SIG-M5 treated with dmso at 0.1 percent for 504 hours (cell line): ENCODE results near the gene EXOSC9.

Experiments used
- DNase-seq: peaks from one replicate; lab custom pipeline; 2025; ENCODE audit not compliant: unreplicated experiment; lab: John Stamatoyannopoulos, UW

EXOSC9 gene

DNA sequence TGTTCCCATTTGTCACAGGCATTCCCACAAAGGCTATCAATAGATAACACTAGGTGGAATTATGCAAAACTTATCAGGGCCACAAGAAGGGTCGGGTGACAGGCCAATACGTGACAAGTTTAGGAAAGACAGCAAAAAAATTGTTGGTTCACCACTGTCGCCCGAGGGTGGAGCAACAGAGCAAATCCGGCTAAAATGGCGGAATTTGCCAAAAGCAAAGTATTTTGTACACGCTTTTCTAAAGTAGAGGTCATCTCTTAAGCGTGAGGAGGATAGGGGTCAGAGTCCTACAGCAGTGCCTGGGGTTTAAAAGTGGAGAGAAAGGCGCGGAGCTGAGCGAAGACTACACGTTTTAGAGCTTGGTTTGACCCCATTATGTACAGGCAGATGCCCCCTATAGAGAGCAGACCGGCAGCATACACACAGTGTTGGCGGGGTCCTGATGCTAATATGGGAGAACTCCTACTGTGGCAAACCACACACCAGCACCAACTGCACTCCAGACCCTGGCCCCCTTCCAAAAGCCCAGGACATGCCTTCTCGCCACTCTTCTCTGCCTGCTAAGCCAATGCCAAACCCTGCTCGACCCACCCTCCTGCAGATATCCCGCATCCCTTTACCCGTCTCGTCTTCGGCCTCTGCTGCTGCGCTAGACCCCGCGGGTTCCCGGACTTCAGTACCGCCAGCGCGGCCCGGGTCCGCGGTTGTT is 21.8 kb downstream of the EXOSC9 start:
- peak; percentile 69 for DNase-seq

DNA sequence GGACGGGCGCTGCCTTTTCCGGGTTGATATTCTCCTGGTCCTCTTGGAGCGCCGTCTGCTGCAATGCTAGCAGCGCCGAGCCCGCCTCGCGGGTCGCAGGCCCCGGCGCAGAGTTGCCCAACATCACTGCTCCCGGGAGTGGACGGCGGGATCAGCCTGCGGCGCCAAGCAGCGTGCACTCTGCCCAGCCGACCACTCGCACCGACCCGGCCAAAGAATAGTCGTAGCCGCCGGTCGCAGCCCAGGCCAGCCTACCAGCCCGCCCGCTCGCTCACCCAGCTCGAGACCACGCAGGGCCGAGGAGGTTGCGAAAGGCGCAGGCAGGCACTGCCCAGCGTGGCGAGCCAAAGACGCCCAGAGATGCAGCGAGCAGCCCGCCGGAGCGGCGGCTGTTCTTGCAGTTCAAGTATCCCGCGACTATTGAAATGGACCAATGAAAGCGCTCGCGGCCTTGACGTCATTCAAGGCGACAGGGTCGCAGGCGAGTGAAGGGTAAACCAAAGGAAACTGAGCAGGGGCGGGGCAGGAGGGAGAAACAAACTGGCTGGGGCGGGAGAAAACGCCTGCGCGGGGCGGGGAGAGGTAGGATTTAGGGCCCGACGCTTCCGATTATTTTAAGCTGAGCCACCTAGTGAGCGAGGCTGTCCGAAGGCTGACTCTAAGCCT is 22.5 kb downstream of the EXOSC9 start, which contains the start of gene CCNA2:
Gene CCNA2, minus strand, starts transcription at position 379 of the 666 bp plus-strand sequence. Its CDS starts 255 bp downstream, at position 124.
- peak; percentile 97 for DNase-seq

DNA sequence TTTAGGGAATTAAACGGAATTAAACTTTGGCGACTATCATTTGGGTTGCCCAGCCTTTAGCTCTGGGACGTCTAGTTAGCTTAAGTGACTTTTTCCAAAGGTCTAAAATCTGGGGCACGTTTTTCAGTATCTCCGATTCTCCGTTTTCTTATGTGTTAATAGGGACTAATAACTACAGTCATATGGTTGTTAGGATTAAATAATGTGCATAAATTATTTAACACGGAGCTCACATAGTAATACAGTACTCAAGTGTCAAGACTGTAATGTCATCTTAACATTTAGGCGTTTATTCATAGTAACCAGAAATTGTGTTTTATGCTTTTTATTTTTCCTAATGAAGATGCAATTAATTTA is 23.0 kb downstream of the EXOSC9 start:
- DNase-seq: no peak

DNA sequence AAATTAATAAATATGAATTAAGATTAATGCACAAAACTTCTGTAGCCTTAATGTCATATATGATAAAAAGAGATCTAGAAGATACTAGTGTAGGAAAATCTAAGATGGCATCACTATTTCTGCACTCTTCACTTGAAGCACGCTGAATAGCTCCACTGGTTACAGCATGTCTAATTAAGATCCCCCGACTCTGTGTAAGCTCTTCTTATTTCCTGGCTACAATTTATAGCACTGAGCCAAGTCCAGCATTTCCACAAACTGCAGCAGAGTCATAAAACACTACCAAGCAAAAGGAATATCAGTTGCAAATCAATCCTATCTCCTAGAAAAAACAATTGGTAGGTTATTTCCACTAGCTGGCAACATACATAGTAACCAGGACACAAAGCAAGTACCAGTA is 23.8 kb downstream of the EXOSC9 start:
- no peak for DNase-seq

DNA sequence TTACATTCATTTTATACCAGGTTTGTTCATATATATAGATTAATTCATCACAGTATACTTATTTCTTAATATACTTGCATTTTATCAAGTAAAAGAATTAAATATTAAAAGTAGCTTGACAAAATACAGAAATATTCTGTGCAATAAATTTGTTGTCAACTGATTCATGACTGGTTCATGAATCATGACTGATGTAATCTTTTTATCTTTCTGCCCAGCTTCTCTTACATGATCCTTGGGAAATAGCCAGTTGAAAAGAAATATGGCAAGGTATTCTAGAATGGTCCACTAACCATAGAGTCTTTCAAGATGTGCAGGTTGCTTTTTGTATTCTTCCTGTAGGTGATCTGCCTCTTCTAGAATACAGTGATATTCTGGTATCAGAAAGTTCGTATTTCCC is 26.7 kb downstream of the EXOSC9 start:
- DNase-seq: no peak

DNA sequence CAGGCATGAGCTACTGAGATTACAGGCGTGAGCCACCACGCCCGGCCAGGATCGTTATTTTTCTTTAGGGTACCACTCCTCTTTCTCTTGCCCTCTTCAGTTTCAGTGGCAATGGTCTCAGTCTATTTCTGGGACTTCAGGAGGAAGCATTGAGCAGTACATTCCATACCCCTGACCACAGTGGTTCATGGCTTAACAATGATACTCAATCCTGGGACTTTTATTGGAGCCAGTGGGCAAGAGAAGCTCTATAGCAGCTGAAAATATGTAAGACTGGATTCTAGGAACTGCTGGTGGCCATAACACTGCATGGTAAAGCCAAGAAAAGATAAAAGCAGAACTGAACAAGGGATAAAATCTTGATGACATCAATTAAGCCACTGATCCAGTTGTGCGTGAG is 28.4 kb downstream of the EXOSC9 start:
- no peak for DNase-seq

DNA sequence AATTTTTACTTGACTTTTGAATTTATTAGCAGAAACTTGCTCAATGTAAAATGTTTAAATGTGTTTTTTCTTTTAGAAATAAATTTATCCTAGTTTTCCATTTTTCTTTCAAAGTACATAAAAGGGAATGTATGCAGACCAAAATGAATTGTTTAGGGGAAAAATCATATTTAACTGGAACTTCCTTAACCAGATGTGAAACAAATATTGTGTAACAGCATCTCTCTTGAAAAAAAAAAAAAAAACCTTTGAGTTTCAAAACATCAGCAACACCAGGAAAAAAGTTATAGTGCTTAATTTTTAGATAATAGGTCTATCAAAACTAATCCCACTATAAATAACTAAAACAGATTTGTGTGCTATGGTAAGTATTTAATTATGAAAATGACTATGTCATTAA is 37.0 kb downstream of the EXOSC9 start:
- DNase-seq: no peak

DNA sequence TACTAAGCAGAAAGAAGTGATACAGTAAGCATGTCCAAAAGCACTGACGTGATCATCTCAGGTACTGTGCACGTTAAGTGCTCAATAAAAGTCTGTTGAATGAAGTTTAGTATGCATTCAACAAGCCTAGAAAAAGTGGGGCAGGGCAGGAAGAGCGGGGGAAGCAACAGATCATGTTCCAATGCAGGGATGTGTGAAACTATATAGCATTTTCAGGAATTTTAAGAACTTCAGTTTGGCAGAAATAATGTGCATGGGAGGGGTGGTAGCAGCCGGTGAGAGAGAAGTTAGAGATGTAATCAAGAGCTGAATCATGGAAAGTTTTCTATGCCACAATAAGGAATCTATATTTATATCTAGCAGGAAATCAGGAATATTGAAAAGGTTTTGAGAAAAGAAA is 41.7 kb downstream of the EXOSC9 start:
- DNase-seq: no peak

DNA sequence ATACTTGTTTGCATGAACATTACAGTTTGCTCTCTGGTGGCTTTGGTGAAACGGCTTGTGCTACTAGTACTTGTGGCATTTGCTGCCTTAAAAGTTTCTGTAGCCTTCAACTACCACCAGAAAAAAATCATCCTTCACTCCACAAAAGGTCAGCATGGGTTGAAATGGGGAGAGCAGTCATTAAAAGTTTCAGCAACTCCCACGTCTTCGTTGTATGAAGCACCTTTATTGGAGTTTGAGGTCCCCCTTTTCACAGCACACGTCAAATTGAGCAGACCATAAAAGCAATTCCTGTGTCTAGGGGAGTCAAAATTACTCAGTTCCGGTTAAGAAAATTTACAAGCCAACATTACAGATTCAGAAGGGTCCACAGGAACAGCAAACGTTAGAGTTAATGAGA is 45.5 kb downstream of the EXOSC9 start:
- DNase-seq: no peak

DNA sequence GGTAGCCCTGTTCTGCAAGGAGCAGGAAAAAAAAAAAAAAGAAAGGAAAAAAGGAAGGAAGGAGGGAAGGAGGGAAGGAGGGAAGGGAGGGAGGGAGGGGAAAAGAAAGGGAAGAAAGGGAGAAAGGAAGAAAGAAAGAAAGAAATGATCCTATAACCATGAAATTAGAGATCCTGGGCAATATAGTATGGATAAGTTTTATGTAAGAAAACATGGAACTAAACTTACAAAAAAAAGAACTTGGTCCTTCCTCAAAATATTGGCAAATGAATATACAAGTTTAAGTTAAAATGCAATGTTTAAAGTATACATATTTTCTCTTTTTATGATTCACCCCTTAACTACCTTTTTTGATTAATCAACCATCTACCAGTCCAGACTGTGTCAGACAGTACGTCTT is 50.2 kb downstream of the EXOSC9 start:
- no peak for DNase-seq

DNA sequence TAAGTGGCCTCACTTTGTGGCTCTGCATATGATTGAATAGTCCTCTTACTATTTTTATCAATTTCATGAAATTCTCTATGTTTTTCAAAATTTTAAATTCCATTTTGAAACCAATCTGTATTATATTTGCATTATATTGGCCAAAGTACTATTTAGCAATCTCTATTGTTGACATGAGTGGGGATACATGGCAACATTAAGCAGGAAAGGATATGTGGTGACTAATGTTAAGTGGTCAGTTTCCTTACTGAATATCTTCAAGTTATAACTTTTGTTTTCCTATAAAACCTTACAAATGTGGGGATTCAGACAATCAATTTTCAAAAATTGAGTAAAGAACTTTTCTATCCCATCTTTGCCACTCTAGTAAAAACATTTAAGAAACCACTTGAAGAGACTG is 59.0 kb downstream of the EXOSC9 start:
- no peak for DNase-seq

DNA sequence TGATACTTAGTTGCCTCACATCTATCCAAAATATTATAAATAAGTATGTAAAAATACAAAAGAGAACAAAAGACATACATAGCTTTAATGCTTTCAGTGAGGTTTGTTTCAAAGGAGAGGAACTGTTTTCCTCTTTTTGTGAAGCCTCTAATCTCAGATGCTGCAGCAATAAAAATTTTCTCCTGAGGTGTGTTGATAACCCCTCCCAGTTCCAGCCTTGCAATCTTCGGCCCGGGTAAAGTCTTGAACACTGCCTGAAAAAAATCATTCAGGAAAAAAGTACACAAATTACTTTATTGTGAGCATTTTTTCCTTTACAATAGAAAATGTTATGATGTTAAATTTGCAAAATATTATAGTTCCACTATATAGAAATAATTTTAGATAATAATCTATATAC is 60.3 kb downstream of the EXOSC9 start:
- DNase-seq: no peak

DNA sequence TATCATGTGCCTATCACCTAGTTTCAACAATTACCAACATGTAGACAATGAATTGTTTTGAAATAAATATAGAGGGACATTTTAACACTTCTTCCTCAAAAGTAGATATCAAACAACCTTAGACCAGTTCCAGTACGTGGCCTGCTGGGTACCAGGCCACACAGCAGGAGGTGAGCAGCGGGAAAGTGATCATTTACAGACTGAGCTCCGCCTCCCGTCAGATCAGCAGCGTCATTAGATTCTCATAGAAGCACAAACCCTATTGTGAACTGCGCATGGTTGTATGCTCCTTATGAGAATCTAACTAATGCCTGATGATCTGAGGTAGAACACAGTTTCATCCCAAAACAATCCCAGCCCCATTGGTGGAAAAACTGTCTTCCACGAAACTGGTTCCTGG is 62.7 kb downstream of the EXOSC9 start:
- no peak for DNase-seq
